Activated T-helper 17 cell treated with anti-CD3 and anti-CD28 coated beads, Interleukin-2, amount 50 U/mL, for 72 hours (primary cell): ENCODE measurements around the gene ZNF473. TPM values are rescaled to one million over a fixed set of nuclear protein-coding genes. Genes with fewer than 3 reads are reported as not detected.

ENCODE experiments used
- ATAC-seq: fragments of 150-1000 bp; cut with Tn5 transposase; replicated peaks from 2 replicates; pipeline ENCODE4 v1.10.0; 2021; ENCODE audit warnings: mild to moderate bottlenecking, moderate library complexity
- H3K27ac Mint-ChIP-seq: one replicate; pipeline ENCODE4 v1.8.0; 2022; ENCODE audit warnings: mixed read lengths
- H3K27me3 Mint-ChIP-seq: one replicate; pipeline ENCODE4 v1.8.0; 2022; ENCODE audit warnings: mixed read lengths
- H3K36me3 Mint-ChIP-seq: one replicate; pipeline ENCODE4 v1.8.0; 2022; ENCODE audit warnings: low read depth, mild to moderate bottlenecking, mixed read lengths
- H3K4me1 Mint-ChIP-seq: one replicate; pipeline ENCODE4 v1.8.0; 2022; ENCODE audit warnings: mixed read lengths
- H3K4me3 Mint-ChIP-seq: one replicate; pipeline ENCODE4 v1.8.0; 2022; ENCODE audit warnings: mild to moderate bottlenecking, mixed read lengths
- H3K9me3 Mint-ChIP-seq: one replicate; pipeline ENCODE4 v1.8.0; 2022; ENCODE audit warnings: mixed read lengths
- total RNA-seq, 2 donors: library from RNA; stranded (reverse); gene quantifications; one replicate each; pipeline ENCODE4 v1.2.3, GENCODE V29; 2022

The ZNF473 gene
- 10 to 100 TPM; 11.1 to 12.4 TPM for total RNA-seq

DNA sequence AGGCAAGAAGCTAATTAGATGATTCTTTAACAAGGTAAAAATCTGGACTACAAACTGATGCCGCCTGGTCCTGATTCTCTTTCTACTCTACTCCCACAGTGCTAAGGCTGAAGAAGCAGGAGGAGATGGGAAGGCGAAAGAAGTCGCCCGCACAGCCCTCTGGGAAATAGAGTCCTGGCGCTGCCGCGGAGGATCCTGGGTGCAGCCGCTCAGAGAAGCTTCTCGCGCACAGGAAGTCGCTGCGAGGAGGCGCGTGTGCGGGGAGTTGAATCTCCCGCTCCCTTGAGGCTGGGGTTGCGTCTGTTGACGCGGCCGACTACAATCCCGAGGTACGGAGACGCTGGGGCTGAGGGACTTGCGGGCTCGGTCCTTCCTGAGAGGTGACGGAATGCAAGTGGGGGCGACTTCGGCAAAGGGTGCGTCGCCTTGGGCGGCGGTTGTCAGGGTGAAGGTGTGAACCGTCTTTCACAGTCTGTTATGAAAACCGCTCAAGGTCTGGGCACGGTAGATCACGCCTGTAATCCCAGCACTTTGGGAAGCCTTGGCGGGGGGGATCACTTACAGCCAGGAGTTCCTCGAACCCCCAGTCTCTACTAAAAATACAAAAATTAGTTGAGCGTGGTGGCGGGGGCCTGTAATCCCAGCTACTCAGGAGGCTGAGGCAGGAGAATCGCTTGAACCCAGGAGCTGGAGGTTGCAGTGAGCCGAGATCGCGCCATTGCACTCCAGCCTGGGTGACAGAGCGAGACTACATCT is at the start of gene ZNF473:
Gene ZNF473, plus strand, starts transcription at position 212 of the 756 bp plus-strand sequence. CDS start 5,078 bp downstream, outside the sequence.
- Mint-ChIP-seq H3K36me3 (peaks cover 51% of the 10 kb centered on the region), H3K27me3 (no peaks in the 10 kb centered on the region), H3K27ac (peak within 1 kb of the TSS; percentile 99), H3K9me3 (peaks cover 4% of the 10 kb centered on the region), H3K4me3 (peak within 1 kb of the TSS; percentile 91), H3K4me1 (peaks cover 28% of the 10 kb centered on the region)
- peak; percentile 82 for ATAC-seq

DNA sequence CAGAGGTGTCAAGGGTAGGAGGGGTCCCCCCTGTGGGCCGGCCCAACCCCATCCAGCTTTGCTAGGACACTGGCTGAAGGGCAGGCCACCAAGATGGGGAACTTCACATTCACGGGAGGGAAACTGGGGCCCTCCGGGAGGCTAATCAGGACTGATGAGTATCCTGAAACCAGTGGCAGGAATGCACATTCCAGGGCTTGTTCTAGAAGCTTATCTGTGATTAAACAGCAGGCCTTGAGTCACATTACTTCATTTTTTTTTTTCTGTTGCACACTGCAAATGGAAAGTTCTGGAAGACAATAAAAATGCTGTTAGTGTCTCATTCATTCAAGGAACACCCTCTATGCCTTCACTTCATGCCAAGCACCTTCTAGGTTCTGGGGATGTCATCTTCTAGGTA is 49.3 kb upstream of the ZNF473 start:
- Mint-ChIP-seq H3K27me3 (no peaks in the 10 kb centered on the region), H3K4me3 (no peak overlapping the region), H3K27ac (no peak overlapping the region), H3K9me3 (no peaks in the 10 kb centered on the region), H3K36me3 (peaks cover 40% of the 10 kb centered on the region), H3K4me1 (peaks cover 6% of the 10 kb centered on the region)
- no peak for ATAC-seq

DNA sequence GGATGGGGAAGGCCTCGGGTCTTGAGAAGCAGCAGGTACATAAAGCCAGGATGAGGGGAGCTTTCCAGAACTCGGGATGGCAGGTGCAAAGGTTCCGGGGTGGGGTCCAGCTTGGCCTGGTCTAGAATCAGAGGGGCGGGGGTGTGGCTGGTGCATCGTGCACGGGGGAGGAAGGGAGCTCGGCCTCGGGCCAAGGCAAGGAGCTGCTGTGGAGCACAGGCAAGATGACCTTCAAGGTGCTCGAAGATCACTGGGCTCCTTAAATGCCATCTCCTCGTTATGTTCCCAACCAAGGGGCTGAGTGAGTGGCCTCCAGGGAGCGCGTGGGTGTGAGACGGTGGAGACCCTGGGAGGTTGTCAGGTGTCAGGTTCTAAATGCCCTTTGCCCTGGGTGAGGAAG is 48.7 kb upstream of the ZNF473 start:
- no peaks in the 10 kb centered on the region for H3K9me3 Mint-ChIP-seq
- no peak for ATAC-seq

DNA sequence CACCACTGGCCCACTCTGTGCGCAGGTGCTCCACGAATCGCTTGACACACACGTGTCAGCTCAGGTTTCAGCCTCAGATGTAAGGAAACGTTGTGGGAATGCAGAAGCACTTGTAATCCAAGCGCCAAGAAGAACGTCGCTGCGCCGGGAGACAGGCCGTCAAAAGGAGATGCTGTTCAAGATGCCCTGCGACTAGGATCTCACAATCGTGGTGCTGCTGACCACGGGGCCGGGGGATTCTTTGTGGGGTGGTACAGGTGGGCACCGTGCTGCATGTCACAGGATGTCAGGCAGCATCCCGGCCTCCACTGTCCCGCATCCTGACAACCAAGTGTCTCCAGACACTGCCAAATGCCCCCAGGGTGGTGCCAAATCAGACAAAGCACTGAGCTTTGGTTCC is 47.9 kb upstream of the ZNF473 start:
- no peaks in the 10 kb centered on the region for H3K9me3 Mint-ChIP-seq
- no peak overlapping the region for H3K4me3 Mint-ChIP-seq
- ATAC-seq, result no peak
- peaks cover 6% of the 10 kb centered on the region for H3K4me1 Mint-ChIP-seq
- no peak overlapping the region for H3K27ac Mint-ChIP-seq
- peaks cover 52% of the 10 kb centered on the region for H3K36me3 Mint-ChIP-seq
- H3K27me3 Mint-ChIP-seq, result no peaks in the 10 kb centered on the region

More for the DNA sequence above, 48.7 kb upstream of the ZNF473 start:
- Mint-ChIP-seq H3K4me3 (no peak overlapping the region), H3K36me3 (peaks cover 46% of the 10 kb centered on the region), H3K4me1 (peaks cover 6% of the 10 kb centered on the region), H3K27me3 (no peaks in the 10 kb centered on the region), H3K27ac (no peak overlapping the region)

DNA sequence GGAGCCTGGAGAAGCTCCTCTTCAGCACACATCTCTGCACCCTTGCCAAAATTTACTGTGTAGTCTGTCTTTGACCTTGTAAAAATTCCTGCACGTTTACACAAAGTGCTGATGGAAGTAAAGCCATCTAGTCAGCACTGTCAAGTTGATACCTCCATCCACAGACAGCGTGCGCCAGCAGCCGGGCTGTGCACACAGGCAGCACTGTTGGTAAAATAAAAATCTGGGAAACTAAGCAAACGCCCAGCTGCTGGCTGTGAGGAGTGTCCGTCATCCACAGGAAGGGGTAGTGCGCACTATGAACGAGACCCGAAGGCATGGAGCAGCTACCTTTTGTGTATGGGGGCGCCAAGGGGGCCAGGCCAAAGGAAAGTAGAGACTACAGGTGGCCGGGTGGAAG is 47.5 kb upstream of the ZNF473 start:
- no peak for ATAC-seq
- H3K27me3 Mint-ChIP-seq, result no peaks in the 10 kb centered on the region
- no peak overlapping the region for H3K4me3 Mint-ChIP-seq
- peaks cover 2% of the 10 kb centered on the region for H3K4me1 Mint-ChIP-seq
- H3K9me3 Mint-ChIP-seq, result no peaks in the 10 kb centered on the region
- H3K27ac Mint-ChIP-seq, result no peak overlapping the region
- peaks cover 52% of the 10 kb centered on the region for H3K36me3 Mint-ChIP-seq

DNA sequence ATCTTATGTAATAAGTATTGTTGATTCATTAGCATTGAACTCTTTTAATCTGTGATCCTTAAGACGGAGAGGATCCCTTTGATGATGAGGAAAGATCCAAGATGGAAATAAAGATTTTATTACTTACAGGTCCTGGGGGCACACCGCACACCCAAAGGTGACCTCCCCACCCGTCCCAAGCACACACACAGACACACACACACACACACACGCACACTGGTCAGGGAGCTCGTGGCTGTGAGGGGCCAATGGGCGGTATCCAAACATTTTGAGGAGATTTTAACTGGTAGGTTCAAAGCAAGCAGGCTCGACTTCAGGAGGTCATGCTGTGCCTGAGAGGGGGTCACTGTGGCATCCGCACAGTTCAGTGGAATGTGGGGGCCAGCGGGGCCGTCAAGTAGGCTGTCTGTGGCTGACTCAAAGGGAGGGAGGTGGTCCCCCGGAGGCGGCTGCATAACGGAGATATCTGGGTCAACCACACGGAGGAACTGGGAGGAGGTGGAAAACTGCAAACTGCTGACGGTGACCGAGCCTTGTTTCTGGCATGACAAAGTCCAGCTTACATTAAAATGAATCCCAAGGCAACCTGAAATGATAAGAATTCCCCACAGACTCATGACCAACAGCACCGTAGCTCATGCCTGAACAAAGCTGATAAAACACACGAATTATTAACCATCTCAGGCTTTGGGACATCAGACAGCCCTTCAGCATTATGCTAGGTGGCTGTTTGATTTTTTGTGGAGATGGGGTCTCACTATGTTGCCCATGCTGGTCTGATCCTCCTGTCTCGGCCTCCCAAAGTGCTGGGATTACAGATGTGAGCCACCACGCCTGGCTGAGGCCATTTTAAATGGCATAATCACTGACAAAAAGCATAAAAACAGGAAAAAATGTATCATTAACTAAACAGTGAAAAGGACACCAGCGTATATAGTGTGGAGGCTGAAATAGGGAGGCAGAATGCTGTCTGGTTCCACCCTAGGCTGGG is 43.9 kb upstream of the ZNF473 start:
- H3K4me3 Mint-ChIP-seq, result no peak overlapping the region
- no peaks in the 10 kb centered on the region for H3K9me3 Mint-ChIP-seq
- H3K27ac Mint-ChIP-seq, result no peak overlapping the region
- H3K36me3 Mint-ChIP-seq, result peaks cover 65% of the 10 kb centered on the region
- no peaks in the 10 kb centered on the region for H3K27me3 Mint-ChIP-seq
- ATAC-seq, result no peak
- peaks cover 4% of the 10 kb centered on the region for H3K4me1 Mint-ChIP-seq

DNA sequence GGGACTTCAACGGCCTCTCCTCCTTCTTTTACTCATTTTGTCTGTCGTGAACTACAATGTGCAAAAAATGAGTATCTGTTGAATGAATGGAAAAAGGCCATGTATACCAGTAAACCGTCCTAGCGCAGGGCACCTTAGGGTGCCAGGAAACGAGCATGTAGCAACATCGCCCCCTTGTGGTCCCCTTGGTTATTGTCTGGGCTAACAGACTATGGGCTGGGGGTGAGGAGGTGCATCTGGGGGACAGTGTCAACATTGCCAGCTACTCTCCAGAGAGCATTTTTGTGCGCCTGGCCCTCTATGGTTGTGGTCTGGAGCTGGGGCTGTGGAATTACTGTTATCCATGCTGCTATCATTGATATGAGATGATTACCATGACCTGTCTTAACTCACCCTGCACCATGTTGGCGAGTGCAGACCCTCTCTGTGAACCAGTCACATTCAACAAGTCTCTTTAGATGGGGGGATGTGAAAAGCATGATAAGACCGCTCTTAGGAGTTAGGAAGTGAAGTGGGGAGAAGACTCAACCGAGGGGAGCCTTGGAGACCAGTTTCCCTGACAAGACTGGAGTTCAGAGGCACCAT is 42.1 kb upstream of the ZNF473 start:
- Mint-ChIP-seq H3K36me3 (peaks cover 72% of the 10 kb centered on the region), H3K27me3 (no peaks in the 10 kb centered on the region)

DNA sequence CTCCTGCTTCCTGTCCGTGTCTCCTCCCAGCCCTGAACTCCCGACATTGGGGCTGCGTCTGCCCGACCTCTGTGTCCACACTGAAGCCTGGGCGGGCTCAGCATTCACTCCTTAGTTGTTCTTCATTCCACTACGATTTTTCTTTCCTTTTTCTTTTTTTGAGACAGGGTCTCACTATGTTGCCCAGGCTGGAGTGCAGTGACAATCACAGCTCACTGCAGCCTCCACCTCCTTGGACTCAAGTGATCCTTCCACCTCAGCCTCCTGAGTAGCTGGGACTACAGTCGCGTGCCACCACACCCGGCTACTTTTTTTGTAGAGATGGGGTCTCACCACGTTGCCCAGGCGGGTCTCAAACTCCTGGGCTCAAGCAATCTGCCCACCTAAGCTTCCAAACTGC is 41.3 kb upstream of the ZNF473 start:
- no peaks in the 10 kb centered on the region for H3K9me3 Mint-ChIP-seq
- H3K27ac Mint-ChIP-seq, result peak overlapping the region; percentile 54
- no peaks in the 10 kb centered on the region for H3K27me3 Mint-ChIP-seq
- peaks cover 80% of the 10 kb centered on the region for H3K36me3 Mint-ChIP-seq
- H3K4me3 Mint-ChIP-seq, result no peak overlapping the region
- no peak for ATAC-seq
- H3K4me1 Mint-ChIP-seq, result peaks cover 15% of the 10 kb centered on the region

More for the DNA sequence above, 42.1 kb upstream of the ZNF473 start:
- Mint-ChIP-seq H3K9me3 (no peaks in the 10 kb centered on the region), H3K4me1 (peaks cover 15% of the 10 kb centered on the region), H3K27ac (no peak overlapping the region), H3K4me3 (no peak overlapping the region)
- ATAC-seq, result peak; percentile 61

DNA sequence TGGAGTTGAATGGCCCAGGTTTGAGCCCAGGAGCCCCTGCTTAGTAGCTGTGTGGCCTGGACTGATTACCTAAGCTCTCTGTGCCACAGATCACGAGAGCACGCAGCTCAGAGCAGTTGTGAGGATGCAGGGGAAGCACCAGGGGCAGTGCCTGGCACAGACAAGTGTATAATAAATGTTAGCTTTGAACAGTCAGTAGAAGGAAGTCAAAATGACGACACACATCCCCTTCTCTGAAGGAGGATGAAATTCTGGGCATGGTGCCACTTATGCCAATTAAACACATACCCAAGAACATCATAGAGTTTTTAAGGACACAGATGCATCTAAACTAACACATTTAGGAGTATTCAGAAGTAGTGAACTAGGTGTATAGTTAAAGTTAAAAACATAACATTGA is 39.9 kb upstream of the ZNF473 start:
- no peak overlapping the region for H3K4me3 Mint-ChIP-seq
- H3K27me3 Mint-ChIP-seq, result no peaks in the 10 kb centered on the region
- H3K27ac Mint-ChIP-seq, result no peak overlapping the region
- H3K4me1 Mint-ChIP-seq, result peaks cover 15% of the 10 kb centered on the region
- peaks cover 81% of the 10 kb centered on the region for H3K36me3 Mint-ChIP-seq
- no peak for ATAC-seq
- no peaks in the 10 kb centered on the region for H3K9me3 Mint-ChIP-seq

DNA sequence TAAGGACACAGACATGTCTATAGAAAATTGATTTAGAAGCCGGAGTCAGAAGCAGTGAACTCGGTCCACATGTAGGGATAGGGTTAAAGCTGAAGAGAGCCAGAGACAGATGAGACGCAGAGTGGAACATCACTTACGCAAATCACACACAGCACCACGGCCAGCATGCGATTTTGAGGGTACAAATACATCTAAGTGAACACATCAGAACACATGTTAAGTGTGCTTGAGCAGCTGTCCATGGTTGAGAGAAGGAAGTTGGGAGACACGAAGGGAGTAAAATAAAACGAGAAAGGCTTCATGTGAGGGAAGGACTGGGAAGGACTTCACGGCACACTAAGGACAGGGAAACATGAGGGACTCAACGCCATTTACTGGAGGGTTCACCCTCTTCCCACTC is 39.5 kb upstream of the ZNF473 start:
- Mint-ChIP-seq H3K27me3 (no peaks in the 10 kb centered on the region), H3K4me3 (no peak overlapping the region), H3K27ac (no peak overlapping the region), H3K36me3 (peaks cover 81% of the 10 kb centered on the region), H3K9me3 (no peaks in the 10 kb centered on the region), H3K4me1 (peaks cover 15% of the 10 kb centered on the region)
- no peak for ATAC-seq

DNA sequence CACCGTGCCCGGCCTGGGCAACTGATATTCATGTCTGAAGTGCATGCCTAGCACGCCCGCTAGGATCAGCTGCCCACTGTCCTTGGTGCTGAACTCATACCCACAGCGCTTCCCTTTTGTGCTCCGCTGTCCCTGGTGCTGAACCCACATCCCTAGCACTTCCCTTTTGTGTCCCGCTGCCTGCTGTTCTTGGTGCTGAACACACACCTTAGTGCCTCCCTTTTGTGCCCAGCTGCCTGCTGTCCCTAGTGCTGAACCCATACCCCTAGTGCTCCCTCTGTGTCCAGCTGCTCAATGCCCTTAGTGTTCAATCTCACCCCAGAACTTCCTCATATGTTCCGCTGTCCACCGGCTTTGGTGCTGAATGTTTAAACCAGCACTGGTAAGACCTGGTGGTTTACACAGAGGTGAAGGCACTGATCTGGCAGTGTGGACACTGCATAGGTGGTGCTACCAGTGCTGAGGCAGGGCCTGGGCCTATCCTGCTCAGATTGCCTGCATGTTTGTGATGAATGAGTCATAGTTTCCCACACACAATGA is 38.6 kb upstream of the ZNF473 start:
- no peaks in the 10 kb centered on the region for H3K9me3 Mint-ChIP-seq
- H3K36me3 Mint-ChIP-seq, result peaks cover 81% of the 10 kb centered on the region
- peaks cover 15% of the 10 kb centered on the region for H3K4me1 Mint-ChIP-seq
- H3K4me3 Mint-ChIP-seq, result no peak overlapping the region
- peak; percentile 29 for ATAC-seq
- H3K27ac Mint-ChIP-seq, result peak overlapping the region; percentile 49
- H3K27me3 Mint-ChIP-seq, result no peaks in the 10 kb centered on the region

DNA sequence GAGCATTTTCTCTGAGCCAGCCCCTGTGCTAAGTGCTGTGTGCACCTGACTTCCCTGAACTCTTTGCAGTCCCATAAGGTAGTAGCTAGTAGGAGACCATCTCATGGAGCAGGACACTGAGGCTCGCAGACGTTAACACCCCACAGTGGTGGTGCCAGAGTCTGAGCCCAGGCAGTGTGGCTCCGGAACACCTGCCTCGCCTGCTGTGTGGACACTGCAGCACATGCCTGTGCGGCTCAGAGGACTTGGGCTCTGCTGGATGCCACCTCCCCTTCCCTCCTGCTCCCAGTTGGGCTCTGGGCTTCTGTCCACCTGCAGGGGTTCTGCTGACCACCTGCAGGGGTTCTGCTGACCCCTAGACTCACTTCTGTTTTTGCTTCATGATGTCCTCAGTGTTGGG is 37.8 kb upstream of the ZNF473 start:
- ATAC-seq, result no peak
- peak overlapping the region; percentile 17 for H3K27ac Mint-ChIP-seq
- H3K36me3 Mint-ChIP-seq, result peaks cover 84% of the 10 kb centered on the region
- no peaks in the 10 kb centered on the region for H3K9me3 Mint-ChIP-seq
- no peaks in the 10 kb centered on the region for H3K27me3 Mint-ChIP-seq
- peaks cover 15% of the 10 kb centered on the region for H3K4me1 Mint-ChIP-seq
- H3K4me3 Mint-ChIP-seq, result no peak overlapping the region

DNA sequence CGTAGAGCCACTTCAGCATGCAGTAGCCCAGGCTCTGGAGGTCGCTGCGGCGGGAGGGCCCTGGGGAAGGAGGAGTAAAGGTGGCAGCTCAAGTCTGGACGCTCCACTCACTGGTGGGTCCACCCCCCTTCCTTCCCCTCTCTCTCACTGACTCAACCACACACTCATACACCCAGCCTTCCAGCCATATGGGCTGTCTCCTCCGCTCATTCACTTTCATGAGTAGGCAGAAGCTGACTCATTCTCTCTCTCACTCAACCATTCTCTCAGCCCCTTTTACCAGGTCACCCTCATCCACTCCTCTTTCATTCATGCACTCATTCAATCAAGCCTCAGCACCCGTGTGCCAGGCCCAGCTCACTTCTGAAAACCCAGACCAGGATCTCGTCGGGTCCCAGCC is 37.4 kb upstream of the ZNF473 start:
- Mint-ChIP-seq H3K4me1 (peaks cover 15% of the 10 kb centered on the region), H3K27ac (peak overlapping the region; percentile 17), H3K27me3 (no peaks in the 10 kb centered on the region), H3K36me3 (peaks cover 86% of the 10 kb centered on the region), H3K9me3 (no peaks in the 10 kb centered on the region), H3K4me3 (no peak overlapping the region)
- ATAC-seq, result peak; percentile 95

DNA sequence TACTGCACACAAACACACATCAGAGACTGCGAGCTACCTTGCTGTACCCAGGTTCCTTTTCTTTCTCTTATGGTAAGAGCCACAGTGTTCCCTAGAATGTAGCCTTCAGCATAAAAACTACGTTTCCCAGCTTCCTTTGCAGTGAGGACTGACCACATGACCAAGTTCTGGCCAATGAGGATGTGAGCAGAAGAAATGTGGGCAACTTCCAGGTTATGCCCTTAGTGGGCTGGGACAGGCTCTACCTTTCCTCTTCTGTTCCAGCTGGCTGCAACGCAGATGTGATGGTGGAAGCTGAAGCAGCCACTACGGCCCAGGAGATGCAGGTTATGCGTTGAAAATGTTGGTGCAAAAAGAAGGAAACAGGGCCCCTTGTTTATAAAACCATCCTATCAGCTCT is 28.1 kb upstream of the ZNF473 start:
- ATAC-seq, result peak; percentile 65
- Mint-ChIP-seq H3K4me3 (no peak overlapping the region), H3K9me3 (no peaks in the 10 kb centered on the region), H3K36me3 (peaks cover 88% of the 10 kb centered on the region), H3K27me3 (no peaks in the 10 kb centered on the region), H3K4me1 (peaks cover 9% of the 10 kb centered on the region), H3K27ac (no peak overlapping the region)
